ENCODE measurements around the gene CTXN1.

DNA sequence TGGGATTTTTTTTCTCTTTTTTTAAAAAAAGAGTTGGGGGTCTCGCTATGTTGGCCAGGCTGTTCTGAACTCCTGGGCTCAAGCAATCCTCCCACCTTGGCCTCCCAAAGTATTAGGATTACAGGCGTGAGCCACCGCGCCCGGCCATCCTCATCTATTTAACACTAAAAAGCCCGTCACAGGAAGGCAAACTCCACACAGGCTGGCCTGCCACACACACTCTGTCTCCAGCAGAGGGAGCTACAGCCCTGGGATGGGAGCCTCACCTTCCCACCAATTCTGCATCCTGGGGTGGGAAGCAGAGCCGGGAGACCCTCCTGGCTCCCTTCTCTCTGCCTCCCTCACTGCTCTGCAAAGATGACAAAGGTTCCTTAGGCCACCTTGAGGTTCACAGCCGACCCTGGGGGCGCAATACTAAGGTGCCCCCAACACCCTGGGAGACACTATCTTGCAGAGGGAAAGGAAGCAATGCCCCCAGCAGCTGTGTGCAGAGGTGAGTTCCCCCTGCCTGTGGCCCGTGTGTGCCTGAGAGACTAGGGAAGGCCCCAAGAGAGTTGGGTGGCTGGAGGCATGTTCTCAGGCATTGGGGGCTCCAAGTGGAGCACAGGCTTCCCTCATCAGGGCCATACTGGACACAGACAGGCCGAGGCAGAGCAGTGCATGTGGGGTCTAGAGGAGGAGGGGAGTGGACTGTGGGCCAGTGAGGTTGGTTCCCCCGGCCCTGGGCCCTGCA is 44.9 kb upstream of the CTXN1 start:
- TF ChIP-seq, protein P1, sequence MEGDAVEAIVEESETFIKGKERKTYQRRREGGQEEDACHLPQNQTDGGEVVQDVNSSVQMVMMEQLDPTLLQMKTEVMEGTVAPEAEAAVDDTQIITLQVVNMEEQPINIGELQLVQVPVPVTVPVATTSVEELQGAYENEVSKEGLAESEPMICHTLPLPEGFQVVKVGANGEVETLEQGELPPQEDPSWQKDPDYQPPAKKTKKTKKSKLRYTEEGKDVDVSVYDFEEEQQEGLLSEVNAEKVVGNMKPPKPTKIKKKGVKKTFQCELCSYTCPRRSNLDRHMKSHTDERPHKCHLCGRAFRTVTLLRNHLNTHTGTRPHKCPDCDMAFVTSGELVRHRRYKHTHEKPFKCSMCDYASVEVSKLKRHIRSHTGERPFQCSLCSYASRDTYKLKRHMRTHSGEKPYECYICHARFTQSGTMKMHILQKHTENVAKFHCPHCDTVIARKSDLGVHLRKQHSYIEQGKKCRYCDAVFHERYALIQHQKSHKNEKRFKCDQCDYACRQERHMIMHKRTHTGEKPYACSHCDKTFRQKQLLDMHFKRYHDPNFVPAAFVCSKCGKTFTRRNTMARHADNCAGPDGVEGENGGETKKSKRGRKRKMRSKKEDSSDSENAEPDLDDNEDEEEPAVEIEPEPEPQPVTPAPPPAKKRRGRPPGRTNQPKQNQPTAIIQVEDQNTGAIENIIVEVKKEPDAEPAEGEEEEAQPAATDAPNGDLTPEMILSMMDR (IDR thresholded peaks at IDR 0.05; ENCODE audit: insufficient read depth, low read depth, low read length) = peak; percentile 63
- no peak for TF ChIP-seq EZH2 (IDR thresholded peaks at IDR 0.05; ENCODE audit: insufficient read depth, low read length)
